ENCODE results near the gene PARVA. TPM values are rescaled to one million over a fixed set of nuclear protein-coding genes. Genes with fewer than 3 reads are reported as not detected.

PARVA gene
- total RNA-seq, 4 donors from 2014 or later: 28.5 to 37.4 (median 32.2) TPM

- DNase-seq: no peak
- H3K27me3 ChIP-seq: no peaks in the 10 kb centered on the region
- TF ChIP-seq CTCF (IDR thresholded peaks at IDR 0.05) (no peak), POLR2A (IDR thresholded peaks at IDR 0.05) (no peak)
- no peaks in the 10 kb centered on the region for H3K36me3 ChIP-seq
- WGBS, 2 donors: 95 to 99% methylated on average over 8 to 9 of the region's 9 CpGs
- H3K27ac ChIP-seq: no peak overlapping the region
- intact Hi-C loops (cut with DNase I): no loop called here
- H3K9me3 ChIP-seq: no peaks in the 10 kb centered on the region
- H3K4me1 ChIP-seq: peaks cover 3 to 13% of the 10 kb centered on the region in 2 donors
- no peak overlapping the region for H3K4me3 ChIP-seq (replicated peaks in 1 of 3)
Observed at GRCh38 chr11:12395333-12395732, 18.0 kb downstream of the PARVA start.

DNA sequence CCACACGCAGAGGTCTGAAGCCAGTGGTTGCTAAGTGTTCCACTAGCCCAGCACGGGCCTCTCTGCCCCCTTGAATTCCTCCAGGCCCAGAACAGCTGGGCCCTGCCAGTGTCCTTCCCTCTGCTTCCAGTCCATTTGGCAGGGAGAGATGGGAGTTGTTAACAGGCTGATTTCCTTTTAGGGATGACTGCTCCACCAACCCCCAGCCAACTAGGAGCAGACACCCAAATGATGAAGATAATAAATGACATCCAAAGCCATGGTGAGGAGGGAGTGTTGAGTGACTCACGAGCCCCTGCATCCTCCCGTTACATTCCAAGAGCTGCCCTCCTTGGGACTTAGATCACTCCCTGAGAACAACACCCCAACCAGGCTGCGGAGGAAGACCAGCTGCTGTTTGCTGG, 20.6 kb downstream of the PARVA start:
- Histone ChIP-seq H3K9me3 (no peaks in the 10 kb centered on the region), H3K27ac (peak overlapping the region in 1 of 3 donors; percentile 12), H3K4me3 (replicated peaks in 1 of 3) (no peak overlapping the region), H3K27me3 (no peaks in the 10 kb centered on the region), H3K4me1 (peaks cover 3 to 13% of the 10 kb centered on the region in 2 donors), H3K36me3 (no peaks in the 10 kb centered on the region)
- no peak for DNase-seq
- intact Hi-C loops (cut with DNase I): no loop called here
- 72 to 80% methylated on average over 3 to 5 of the region's 5 CpGs for WGBS, 2 donors
- no peak for TF ChIP-seq POLR2A (IDR thresholded peaks at IDR 0.05)
- no peak for TF ChIP-seq CTCF (IDR thresholded peaks at IDR 0.05)

DNA sequence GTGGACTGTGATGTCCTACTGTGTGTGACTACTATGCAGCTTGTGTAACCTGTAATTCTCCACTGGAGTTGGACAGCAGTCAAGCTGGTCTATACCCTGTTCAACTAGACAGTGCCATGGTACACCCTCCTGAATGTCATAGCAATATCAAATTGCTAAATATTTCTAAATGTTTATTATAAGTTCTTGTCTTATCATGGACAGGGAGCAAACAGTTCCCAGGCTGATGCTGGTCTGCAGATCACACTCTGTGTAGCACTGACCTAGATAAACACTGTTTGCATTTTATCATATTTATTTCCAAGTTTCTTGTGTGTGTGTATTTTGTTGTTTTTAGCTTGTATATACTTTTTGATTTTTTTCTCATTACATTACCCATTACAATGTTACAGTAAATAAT, 22.0 kb downstream of the PARVA start:
- DNase-seq: no peak
- H3K4me1 ChIP-seq: peaks cover 3 to 13% of the 10 kb centered on the region in 2 donors
- TF ChIP-seq CTCF (IDR thresholded peaks at IDR 0.05) (no peak), POLR2A (IDR thresholded peaks at IDR 0.05) (no peak)

GRCh38 chr11:12402025-12402424, 24.7 kb downstream of the PARVA start:
- no peak for DNase-seq
- WGBS, 2 donors: 91 to 94% methylated on average over 4 of the region's 4 CpGs
- H3K36me3 ChIP-seq: no peaks in the 10 kb centered on the region
- no peaks in the 10 kb centered on the region for H3K27me3 ChIP-seq
- H3K9me3 ChIP-seq: no peaks in the 10 kb centered on the region
- H3K4me1 ChIP-seq: peaks cover 3 to 13% of the 10 kb centered on the region in 2 donors
- no peak overlapping the region for H3K27ac ChIP-seq
- intact Hi-C loops (cut with DNase I): no loop called here
- TF ChIP-seq POLR2A (IDR thresholded peaks at IDR 0.05) (no peak), CTCF (IDR thresholded peaks at IDR 0.05) (no peak)
- H3K4me3 ChIP-seq (replicated peaks in 1 of 3): no peak overlapping the region

More for the DNA sequence above, 22.0 kb downstream of the PARVA start:
- H3K27ac ChIP-seq: no peak overlapping the region
- H3K9me3 ChIP-seq: no peaks in the 10 kb centered on the region
- no peaks in the 10 kb centered on the region for H3K36me3 ChIP-seq
- no peaks in the 10 kb centered on the region for H3K27me3 ChIP-seq
- intact Hi-C loops (cut with DNase I): no loop called here
- no peak overlapping the region for H3K4me3 ChIP-seq (replicated peaks in 1 of 3)

DNA sequence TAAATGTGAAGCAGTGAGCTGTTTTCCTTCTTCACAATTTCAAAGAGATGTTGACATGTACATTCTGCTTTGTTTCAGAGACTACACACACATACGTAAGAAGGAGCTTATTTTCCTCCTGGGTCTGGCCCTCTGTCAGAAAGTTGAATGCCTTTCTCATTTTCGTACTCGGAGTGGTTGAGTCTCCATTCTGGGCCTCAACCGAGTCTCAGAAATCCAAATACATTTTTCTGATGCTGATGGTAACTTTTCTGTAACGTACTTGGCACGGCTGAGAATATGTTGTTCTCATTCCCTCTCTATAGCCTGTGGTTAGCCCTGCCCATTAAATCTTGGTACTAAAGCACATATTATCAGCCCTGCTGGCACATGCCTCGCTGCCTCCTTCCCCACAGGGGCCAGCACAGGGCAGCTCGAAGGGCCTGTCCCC, 25.3 kb downstream of the PARVA start:
- Histone ChIP-seq H3K4me3 (replicated peaks in 1 of 3) (no peak overlapping the region), H3K4me1 (peaks cover 3 to 8% of the 10 kb centered on the region in 2 donors), H3K27ac (no peak overlapping the region), H3K9me3 (no peaks in the 10 kb centered on the region), H3K27me3 (no peaks in the 10 kb centered on the region), H3K36me3 (no peaks in the 10 kb centered on the region)
- no peak for DNase-seq
- WGBS, 2 donors: 87 to 90% methylated on average over 8 of the region's 8 CpGs
- no peak for TF ChIP-seq POLR2A (IDR thresholded peaks at IDR 0.05)
- TF ChIP-seq CTCF (IDR thresholded peaks at IDR 0.05): no peak
- intact Hi-C loops (cut with DNase I): no loop called here

All from thyroid gland (tissue), 4 donors.